GM19324 (cell line): Measurements from ENCODE around the gene MYOD1.

Experiments
- ATAC-seq: cut with Tn5 transposase; IDR thresholded peaks from one replicate; pipeline ENCODE4 v1.9.1; 2021; ENCODE audit warnings: mild to moderate bottlenecking, moderate library complexity; ENCODE audit not compliant: unreplicated experiment, low FRiP score

The MYOD1 gene

GRCh38 chr11:17767301-17767885 lies 48.0 kb downstream of the MYOD1 start:
- no peak for ATAC-seq

- no peak for ATAC-seq
These were observed 48.5 kb downstream of the MYOD1 start for GRCh38 chr11:17767914-17768313.

GRCh38 chr11:17768547-17768946 lies 49.2 kb downstream of the MYOD1 start:
- no peak for ATAC-seq

GRCh38 chr11:17769218-17769617 lies 49.8 kb downstream of the MYOD1 start:
- no peak for ATAC-seq

GRCh38 chr11:17770048-17770652 lies 50.8 kb downstream of the MYOD1 start:
- no peak for ATAC-seq

GRCh38 chr11:17770917-17771316 lies 51.5 kb downstream of the MYOD1 start:
- no peak for ATAC-seq

GRCh38 chr11:17771415-17771814 lies 52.0 kb downstream of the MYOD1 start:
- ATAC-seq = no peak
